Measurements from ENCODE around the gene DCAF11. TPM values are rescaled to one million over a fixed set of nuclear protein-coding genes. Genes with fewer than 3 reads are reported as not detected.
A peak's percentile ranks its signal among the peaks of the same experiment; 100 is the strongest.

DCAF11 gene
- total RNA-seq, 2 donors from 2014 or later = 89.2 to 106 TPM

DNA sequence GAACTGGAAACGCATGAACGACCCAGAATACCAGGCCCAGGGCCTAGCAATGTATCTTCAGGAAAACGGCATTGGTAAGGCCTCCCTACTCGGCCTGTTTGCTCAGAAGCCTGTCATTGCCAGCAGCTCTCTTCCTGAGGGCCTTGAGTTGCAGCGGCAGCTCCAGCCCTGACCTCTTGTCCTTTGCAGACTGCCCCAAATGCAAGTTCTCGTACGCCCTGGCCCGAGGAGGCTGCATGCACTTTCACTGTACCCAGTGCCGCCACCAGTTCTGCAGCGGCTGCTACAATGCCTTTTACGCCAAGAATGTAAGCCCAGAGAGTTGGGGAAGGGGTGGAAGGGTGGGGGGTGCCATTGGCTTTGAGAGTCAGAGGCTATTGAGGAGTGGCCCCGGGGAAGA is 42.8 kb downstream of the DCAF11 start:
- intact Hi-C loops (cut with DNase I) = no loop called here
- Histone ChIP-seq H3K4me3 (no peak overlapping the region), H3K9me3 (no peaks in the 10 kb centered on the region), H3K36me3 (peaks cover 10% of the 10 kb centered on the region), H3K27me3 (no peaks in the 10 kb centered on the region), H3K4me1 (peaks cover 4% of the 10 kb centered on the region), H3K27ac (no peak overlapping the region), H3K9ac (ENCODE audit: low read depth in 2 of 2, low read length in 2 of 2) (no peak overlapping the region)
- DNase-seq = no peak
- TF ChIP-seq, protein P1, sequence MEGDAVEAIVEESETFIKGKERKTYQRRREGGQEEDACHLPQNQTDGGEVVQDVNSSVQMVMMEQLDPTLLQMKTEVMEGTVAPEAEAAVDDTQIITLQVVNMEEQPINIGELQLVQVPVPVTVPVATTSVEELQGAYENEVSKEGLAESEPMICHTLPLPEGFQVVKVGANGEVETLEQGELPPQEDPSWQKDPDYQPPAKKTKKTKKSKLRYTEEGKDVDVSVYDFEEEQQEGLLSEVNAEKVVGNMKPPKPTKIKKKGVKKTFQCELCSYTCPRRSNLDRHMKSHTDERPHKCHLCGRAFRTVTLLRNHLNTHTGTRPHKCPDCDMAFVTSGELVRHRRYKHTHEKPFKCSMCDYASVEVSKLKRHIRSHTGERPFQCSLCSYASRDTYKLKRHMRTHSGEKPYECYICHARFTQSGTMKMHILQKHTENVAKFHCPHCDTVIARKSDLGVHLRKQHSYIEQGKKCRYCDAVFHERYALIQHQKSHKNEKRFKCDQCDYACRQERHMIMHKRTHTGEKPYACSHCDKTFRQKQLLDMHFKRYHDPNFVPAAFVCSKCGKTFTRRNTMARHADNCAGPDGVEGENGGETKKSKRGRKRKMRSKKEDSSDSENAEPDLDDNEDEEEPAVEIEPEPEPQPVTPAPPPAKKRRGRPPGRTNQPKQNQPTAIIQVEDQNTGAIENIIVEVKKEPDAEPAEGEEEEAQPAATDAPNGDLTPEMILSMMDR (IDR thresholded peaks at IDR 0.05) = no peak

DNA sequence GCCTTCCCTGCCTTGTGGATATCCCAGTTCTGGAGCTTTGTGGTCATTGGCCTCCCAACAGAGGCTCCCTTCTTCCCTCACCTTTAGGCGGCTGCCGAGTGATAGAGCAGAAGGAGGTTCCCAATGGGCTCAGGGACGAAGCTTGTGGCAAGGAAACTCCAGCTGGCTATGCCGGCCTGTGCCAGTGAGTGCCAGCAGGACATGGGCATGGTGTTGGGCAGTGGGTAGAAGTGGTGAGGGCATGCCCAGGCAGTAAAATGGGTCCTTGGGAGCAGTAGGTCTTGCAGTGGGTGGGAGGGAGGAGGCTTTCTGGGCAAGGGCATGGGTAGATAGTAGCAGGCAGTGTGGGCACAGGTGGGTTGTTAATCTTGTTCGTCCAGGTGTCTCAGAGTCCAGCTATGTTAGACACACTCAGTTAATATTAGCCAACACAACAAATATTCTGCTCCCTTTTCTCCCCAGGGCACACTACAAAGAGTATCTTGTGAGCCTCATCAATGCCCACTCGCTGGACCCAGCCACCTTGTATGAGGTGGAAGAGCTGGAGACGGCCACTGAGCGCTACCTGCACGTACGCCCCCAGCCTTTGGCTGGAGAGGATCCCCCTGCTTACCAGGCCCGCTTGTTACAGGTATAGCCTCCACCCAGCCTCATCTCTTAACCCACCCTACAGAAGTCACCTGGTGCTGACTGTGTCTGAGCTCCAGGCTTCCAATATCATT is 45.4 kb downstream of the DCAF11 start:
- Histone ChIP-seq H3K4me1 (peaks cover 13% of the 10 kb centered on the region), H3K9me3 (no peaks in the 10 kb centered on the region), H3K9ac (ENCODE audit: low read depth in 2 of 2, low read length in 2 of 2) (no peak overlapping the region), H3K36me3 (peaks cover 25% of the 10 kb centered on the region), H3K4me3 (no peak overlapping the region), H3K27me3 (no peaks in the 10 kb centered on the region), H3K27ac (peak overlapping the region; percentile 98)
- intact Hi-C loops (cut with DNase I) = no loop called here
- DNase-seq = no peak
- TF ChIP-seq, protein P1 (IDR thresholded peaks at IDR 0.05) = no peak

DNA sequence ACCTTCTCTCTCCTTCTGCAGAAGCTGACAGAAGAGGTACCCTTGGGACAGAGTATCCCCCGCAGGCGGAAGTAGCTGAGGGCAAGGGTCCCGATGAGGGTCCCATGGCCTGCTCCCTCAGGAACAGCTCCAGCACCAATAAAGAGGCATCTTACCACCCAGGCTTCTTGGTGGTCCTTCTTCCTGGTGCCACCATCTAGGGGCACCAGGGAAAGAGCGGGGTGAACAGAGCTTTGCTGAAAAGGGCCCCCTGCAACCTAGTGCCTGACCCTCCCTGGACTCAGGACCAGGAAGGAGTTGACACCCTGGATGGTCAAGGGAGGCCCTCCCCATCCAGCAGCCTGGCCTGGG is 45.9 kb downstream of the DCAF11 start:
- no peaks in the 10 kb centered on the region for H3K27me3 ChIP-seq
- intact Hi-C loops (cut with DNase I) = no loop called here
- no peak overlapping the region for H3K4me3 ChIP-seq
- TF ChIP-seq, protein P1 (IDR thresholded peaks at IDR 0.05) = no peak
- peak overlapping the region in 1 of 2 donors; percentile 85 for H3K9ac ChIP-seq (ENCODE audit: low read depth in 2 of 2, low read length in 2 of 2)
- H3K9me3 ChIP-seq = no peaks in the 10 kb centered on the region
- H3K4me1 ChIP-seq = peaks cover 13% of the 10 kb centered on the region
- H3K27ac ChIP-seq = peak overlapping the region; percentile 98
- peaks cover 25% of the 10 kb centered on the region for H3K36me3 ChIP-seq
- DNase-seq = no peak

DNA sequence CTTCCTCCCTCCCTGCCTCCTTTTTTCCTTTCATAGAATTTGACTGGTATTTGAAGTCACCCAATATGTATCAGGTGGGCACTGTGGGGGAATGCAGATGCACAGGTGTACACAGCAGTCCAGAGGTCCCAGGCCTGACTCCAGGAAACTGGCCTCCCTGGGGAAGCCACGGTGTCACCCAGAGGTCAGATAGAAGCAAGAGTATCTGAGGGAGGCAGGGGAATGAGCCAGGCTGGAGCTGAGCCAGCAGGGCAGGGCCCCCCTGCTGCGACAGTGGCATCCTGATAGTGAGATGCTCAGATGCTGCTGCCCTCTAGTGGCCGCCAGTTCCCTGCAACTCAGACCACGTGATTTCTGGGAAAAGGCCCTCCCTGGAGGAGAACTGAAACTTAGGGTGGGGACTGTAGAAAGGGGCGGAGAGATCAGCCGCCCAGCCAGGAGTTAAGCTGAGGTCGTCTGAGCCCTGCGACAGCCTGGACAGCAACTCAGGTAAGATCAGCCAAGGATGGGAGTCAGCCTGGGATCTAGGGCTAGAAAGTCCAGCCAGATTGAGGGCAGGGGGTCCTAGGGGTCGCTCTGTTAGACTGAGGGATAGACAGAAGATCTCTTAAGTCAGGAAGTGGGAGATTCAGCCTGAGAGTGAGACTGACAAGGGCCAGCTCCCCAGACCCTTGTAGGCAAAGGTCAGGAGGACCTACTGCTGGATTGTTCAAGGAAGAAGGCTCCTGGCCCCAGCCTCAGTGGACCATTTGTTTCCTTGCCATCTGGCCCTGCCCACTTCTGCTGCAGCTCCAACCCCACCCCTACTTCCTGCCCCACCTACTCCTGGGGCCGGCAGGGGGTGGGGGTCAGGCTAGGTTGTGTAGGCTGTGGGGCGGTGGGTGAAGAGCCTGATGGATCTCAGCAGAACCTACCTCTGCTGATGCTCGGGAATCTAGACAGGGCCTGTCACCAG is 46.5 kb downstream of the DCAF11 start, which contains the start of gene IRF9:
IRF9 (plus strand) TSS at position 416 of the 955 bp plus-strand sequence. CDS start 880 bp downstream, outside the sequence.
- peak; percentile 98 for DNase-seq
- Histone ChIP-seq H3K36me3 (peaks cover 24% of the 10 kb centered on the region), H3K27ac (peak within 1 kb of the TSS; percentile 98), H3K9me3 (no peaks in the 10 kb centered on the region), H3K9ac (ENCODE audit: low read depth in 2 of 2, low read length in 2 of 2) (peak within 1 kb of the TSS; percentile 85 to 88), H3K4me3 (peak within 1 kb of the TSS; percentile 75), H3K27me3 (no peaks in the 10 kb centered on the region), H3K4me1 (peaks cover 13% of the 10 kb centered on the region)
- TF ChIP-seq, protein P1 (IDR thresholded peaks at IDR 0.05) = peak; percentile 95
- intact Hi-C loops (cut with DNase I) = no loop called here

DNA sequence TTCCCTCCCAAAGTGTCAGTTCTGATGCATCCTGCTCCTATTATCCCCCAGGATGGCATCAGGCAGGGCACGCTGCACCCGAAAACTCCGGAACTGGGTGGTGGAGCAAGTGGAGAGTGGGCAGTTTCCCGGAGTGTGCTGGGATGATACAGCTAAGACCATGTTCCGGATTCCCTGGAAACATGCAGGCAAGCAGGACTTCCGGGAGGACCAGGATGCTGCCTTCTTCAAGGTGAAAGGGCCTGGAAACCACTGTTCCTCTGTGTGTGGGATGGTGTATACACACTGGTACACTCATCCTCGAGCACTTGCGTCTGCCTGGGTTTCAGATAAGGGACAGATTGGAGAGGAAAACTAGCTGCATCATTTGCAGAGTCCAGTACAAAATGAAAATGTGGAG is 47.5 kb downstream of the DCAF11 start:
- Histone ChIP-seq H3K27me3 (no peaks in the 10 kb centered on the region), H3K4me1 (peaks cover 13% of the 10 kb centered on the region), H3K9me3 (no peaks in the 10 kb centered on the region), H3K27ac (peak overlapping the region; percentile 98), H3K4me3 (peak overlapping the region; percentile 75), H3K36me3 (peaks cover 24% of the 10 kb centered on the region), H3K9ac (ENCODE audit: low read depth in 2 of 2, low read length in 2 of 2) (peak overlapping the region; percentile 85 to 88)
- no peak for DNase-seq
- TF ChIP-seq, protein P1 (IDR thresholded peaks at IDR 0.05) = no peak
- intact Hi-C loops (cut with DNase I) = no loop called here
